ENCODE measurements around the gene DAB1. TPM values are rescaled to one million over a fixed set of nuclear protein-coding genes. Genes with fewer than 3 reads are reported as not detected.

Gene DAB1
- total RNA-seq, 1 donor: not detected

- no peaks in the 10 kb centered on the region for H3K36me3 ChIP-seq (ENCODE audit: insufficient read depth, low read length)
- H4K20me1 ChIP-seq (ENCODE audit: insufficient read depth, low read length): no peaks in the 10 kb centered on the region
- H3K4me2 ChIP-seq (ENCODE audit: insufficient read depth, low read length): no peak overlapping the region
- no peaks in the 10 kb centered on the region for H3K27me3 ChIP-seq (ENCODE audit: insufficient read depth, low read length)
- no peaks in the 10 kb centered on the region for H3K4me1 ChIP-seq (ENCODE audit: insufficient read depth, low read length)
- no peak overlapping the region for H3K4me3 ChIP-seq (ENCODE audit: insufficient read depth, low read length)
- no peaks in the 10 kb centered on the region for H3K9me3 ChIP-seq (ENCODE audit: low read depth, low read length)
- no peak overlapping the region for H2AFZ ChIP-seq (ENCODE audit: low read length)
- no peaks in the 10 kb centered on the region for H3K79me2 ChIP-seq (ENCODE audit: insufficient read depth, low read length)
- H3K27ac ChIP-seq (ENCODE audit: low read depth, low read length): no peak overlapping the region
- TF ChIP-seq, protein P1, sequence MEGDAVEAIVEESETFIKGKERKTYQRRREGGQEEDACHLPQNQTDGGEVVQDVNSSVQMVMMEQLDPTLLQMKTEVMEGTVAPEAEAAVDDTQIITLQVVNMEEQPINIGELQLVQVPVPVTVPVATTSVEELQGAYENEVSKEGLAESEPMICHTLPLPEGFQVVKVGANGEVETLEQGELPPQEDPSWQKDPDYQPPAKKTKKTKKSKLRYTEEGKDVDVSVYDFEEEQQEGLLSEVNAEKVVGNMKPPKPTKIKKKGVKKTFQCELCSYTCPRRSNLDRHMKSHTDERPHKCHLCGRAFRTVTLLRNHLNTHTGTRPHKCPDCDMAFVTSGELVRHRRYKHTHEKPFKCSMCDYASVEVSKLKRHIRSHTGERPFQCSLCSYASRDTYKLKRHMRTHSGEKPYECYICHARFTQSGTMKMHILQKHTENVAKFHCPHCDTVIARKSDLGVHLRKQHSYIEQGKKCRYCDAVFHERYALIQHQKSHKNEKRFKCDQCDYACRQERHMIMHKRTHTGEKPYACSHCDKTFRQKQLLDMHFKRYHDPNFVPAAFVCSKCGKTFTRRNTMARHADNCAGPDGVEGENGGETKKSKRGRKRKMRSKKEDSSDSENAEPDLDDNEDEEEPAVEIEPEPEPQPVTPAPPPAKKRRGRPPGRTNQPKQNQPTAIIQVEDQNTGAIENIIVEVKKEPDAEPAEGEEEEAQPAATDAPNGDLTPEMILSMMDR (IDR thresholded peaks at IDR 0.05; ENCODE audit: extremely low read depth, low read depth, low read length): no peak
- DNase-seq (ENCODE audit: insufficient read length, low spot score, missing footprints): no peak
Observed at GRCh38 chr1:57111175-57111574, 312.7 kb downstream of the DAB1 start.

GRCh38 chr1:57109883-57110282 is 314.0 kb downstream of the DAB1 start:
- H3K4me2 ChIP-seq (ENCODE audit: insufficient read depth, low read length): no peak overlapping the region
- no peaks in the 10 kb centered on the region for H3K36me3 ChIP-seq (ENCODE audit: insufficient read depth, low read length)
- TF ChIP-seq, protein P1 (IDR thresholded peaks at IDR 0.05; ENCODE audit: extremely low read depth, low read depth, low read length): no peak
- no peak overlapping the region for H3K4me3 ChIP-seq (ENCODE audit: insufficient read depth, low read length)
- H4K20me1 ChIP-seq (ENCODE audit: insufficient read depth, low read length): no peaks in the 10 kb centered on the region
- no peaks in the 10 kb centered on the region for H3K79me2 ChIP-seq (ENCODE audit: insufficient read depth, low read length)
- DNase-seq (ENCODE audit: insufficient read length, low spot score, missing footprints): no peak
- no peaks in the 10 kb centered on the region for H3K9me3 ChIP-seq (ENCODE audit: low read depth, low read length)
- no peaks in the 10 kb centered on the region for H3K27me3 ChIP-seq (ENCODE audit: insufficient read depth, low read length)
- H3K27ac ChIP-seq (ENCODE audit: low read depth, low read length): no peak overlapping the region
- H2AFZ ChIP-seq (ENCODE audit: low read length): no peak overlapping the region
- no peaks in the 10 kb centered on the region for H3K4me1 ChIP-seq (ENCODE audit: insufficient read depth, low read length)

GRCh38 chr1:57109247-57109646 is 314.6 kb downstream of the DAB1 start:
- Histone ChIP-seq H3K4me2 (ENCODE audit: insufficient read depth, low read length) (no peak overlapping the region), H3K9me3 (ENCODE audit: low read depth, low read length) (no peaks in the 10 kb centered on the region), H4K20me1 (ENCODE audit: insufficient read depth, low read length) (no peaks in the 10 kb centered on the region), H3K4me3 (ENCODE audit: insufficient read depth, low read length) (no peak overlapping the region), H3K27me3 (ENCODE audit: insufficient read depth, low read length) (no peaks in the 10 kb centered on the region), H3K4me1 (ENCODE audit: insufficient read depth, low read length) (no peaks in the 10 kb centered on the region), H2AFZ (ENCODE audit: low read length) (no peak overlapping the region), H3K79me2 (ENCODE audit: insufficient read depth, low read length) (no peaks in the 10 kb centered on the region), H3K36me3 (ENCODE audit: insufficient read depth, low read length) (no peaks in the 10 kb centered on the region), H3K27ac (ENCODE audit: low read depth, low read length) (no peak overlapping the region)
- DNase-seq (ENCODE audit: insufficient read length, low spot score, missing footprints): no peak
- TF ChIP-seq, protein P1 (IDR thresholded peaks at IDR 0.05; ENCODE audit: extremely low read depth, low read depth, low read length): no peak

DNA sequence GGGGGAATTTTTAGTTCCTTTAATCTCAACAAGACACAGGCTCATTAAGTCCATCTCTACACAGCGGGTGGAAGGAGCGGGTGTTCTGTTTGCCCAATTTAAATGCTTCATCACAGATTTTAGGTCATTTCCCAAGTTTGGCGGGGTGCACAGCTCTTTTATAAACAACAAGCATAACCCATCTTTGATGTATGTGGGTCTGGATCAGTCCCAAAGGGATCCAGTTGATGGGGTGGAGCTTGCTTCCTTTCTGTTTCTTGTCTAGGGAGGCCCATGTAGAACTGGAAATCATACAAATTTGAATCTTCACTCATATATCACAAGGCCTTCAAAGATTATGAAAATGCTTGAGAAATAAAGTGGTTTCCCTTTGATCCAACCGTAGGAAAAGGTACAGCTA is 317.6 kb downstream of the DAB1 start:
- H3K79me2 ChIP-seq (ENCODE audit: insufficient read depth, low read length): no peaks in the 10 kb centered on the region
- H3K36me3 ChIP-seq (ENCODE audit: insufficient read depth, low read length): no peaks in the 10 kb centered on the region
- H3K4me2 ChIP-seq (ENCODE audit: insufficient read depth, low read length): no peak overlapping the region
- no peak overlapping the region for H2AFZ ChIP-seq (ENCODE audit: low read length)
- TF ChIP-seq, protein P1 (IDR thresholded peaks at IDR 0.05; ENCODE audit: extremely low read depth, low read depth, low read length): no peak
- H3K27ac ChIP-seq (ENCODE audit: low read depth, low read length): no peak overlapping the region
- no peaks in the 10 kb centered on the region for H3K4me1 ChIP-seq (ENCODE audit: insufficient read depth, low read length)
- H3K27me3 ChIP-seq (ENCODE audit: insufficient read depth, low read length): no peaks in the 10 kb centered on the region
- no peak overlapping the region for H3K4me3 ChIP-seq (ENCODE audit: insufficient read depth, low read length)
- no peaks in the 10 kb centered on the region for H4K20me1 ChIP-seq (ENCODE audit: insufficient read depth, low read length)
- no peaks in the 10 kb centered on the region for H3K9me3 ChIP-seq (ENCODE audit: low read depth, low read length)
- DNase-seq (ENCODE audit: insufficient read length, low spot score, missing footprints): no peak

All from osteoblast (primary cell).